Measurements from ENCODE around the gene SYTL5.

DNA sequence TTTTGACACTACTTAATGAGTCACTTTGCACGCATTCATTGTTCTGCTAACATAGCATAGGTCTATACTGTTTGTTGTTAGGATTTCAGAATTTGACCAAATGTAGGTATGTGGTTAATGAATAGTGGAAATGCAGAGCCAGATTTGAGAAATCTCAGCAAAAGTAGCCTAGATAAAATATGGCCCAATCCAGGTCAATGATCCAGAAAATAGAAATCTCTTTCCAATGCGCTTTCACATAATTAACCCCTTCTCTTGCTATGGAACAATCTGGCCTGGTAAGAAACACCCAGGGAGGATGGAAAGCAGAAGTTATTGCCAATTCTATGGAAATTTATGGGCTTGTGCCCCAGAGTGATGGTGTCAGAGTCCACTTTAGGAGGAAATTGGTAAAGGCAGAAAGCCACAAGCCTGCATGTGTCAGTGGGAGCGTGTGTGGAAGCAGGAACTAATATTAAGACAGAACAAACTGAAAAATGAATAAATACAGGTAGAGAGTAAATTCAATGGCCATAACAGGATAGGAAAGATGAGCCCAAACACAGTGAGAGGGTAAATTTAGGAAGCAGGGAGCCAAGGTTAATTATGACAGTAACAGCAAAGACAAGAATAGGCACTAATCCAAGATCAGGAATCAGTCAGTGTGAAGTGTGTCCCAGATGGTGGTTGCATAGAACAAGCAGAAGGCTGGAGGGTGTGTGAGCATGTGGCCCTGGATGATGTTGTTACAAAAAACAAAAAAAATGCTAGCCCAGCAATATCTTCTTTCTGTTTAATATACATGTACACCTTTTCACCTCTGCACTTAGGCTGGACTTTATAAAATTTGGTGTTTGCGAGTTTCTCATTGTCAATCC lies 102.9 kb downstream of the SYTL5 start:
- TF ChIP-seq GATA2 (IDR thresholded peaks at IDR 0.05; ENCODE audit: low read depth, low read length) (no peak), GATA3 (IDR thresholded peaks at IDR 0.05; ENCODE audit: low read depth, low read length) (no peak)

All from SH-SY5Y (cell line).